ENCODE data around the gene DNAJA3. TPM values are rescaled to one million over a fixed set of nuclear protein-coding genes. Genes with fewer than 3 reads are reported as not detected.

Gene DNAJA3
- total RNA-seq, 4 donors from 2014 or later = 37.4 to 44.1 (median 40.8) TPM

- WGBS, 2 donors = 82 to 85% methylated on average over 8 to 9 of the region's 9 CpGs
- TF ChIP-seq CTCF (IDR thresholded peaks at IDR 0.05) = no peak
- no peak for TF ChIP-seq POLR2A (IDR thresholded peaks at IDR 0.05)
Measured at GRCh38 chr16:4395055-4395726, 30.5 kb upstream of the DNAJA3 start.

GRCh38 chr16:4399001-4399730, 26.5 kb upstream of the DNAJA3 start:
- WGBS, 2 donors = 89 to 91% methylated on average over 9 of the region's 9 CpGs
- intact Hi-C loops (cut with DNase I; ENCODE audit: low total_unique reads) = loop anchor here (10.0 kb wide), 1 partner anchor 194 kb away; no protein-coding TSS in a partner anchor
- TF ChIP-seq CTCF (IDR thresholded peaks at IDR 0.05) (no peak), POLR2A (IDR thresholded peaks at IDR 0.05) (no peak)
- no peak overlapping the region for H3K4me3 ChIP-seq (ENCODE audit: low read depth, poor library complexity, severe bottlenecking)
- no peak for DNase-seq (ENCODE audit: low spot score in 2 of 2)

More at GRCh38 chr16:4395055-4395726, 30.5 kb upstream of the DNAJA3 start:
- H3K4me3 ChIP-seq (ENCODE audit: low read depth, poor library complexity, severe bottlenecking) = no peak overlapping the region
- intact Hi-C loops (cut with DNase I; ENCODE audit: low total_unique reads) = loop anchor here (10.0 kb wide), 1 partner anchor 190 kb away; no protein-coding TSS in a partner anchor
- DNase-seq (ENCODE audit: low spot score in 2 of 2) = no peak

- WGBS, 2 donors = 93 to 95% methylated on average over 12 of the region's 12 CpGs
- H3K4me3 ChIP-seq (ENCODE audit: low read depth, poor library complexity, severe bottlenecking) = no peak overlapping the region
- DNase-seq (ENCODE audit: low spot score in 2 of 2) = no peak
- intact Hi-C loops (cut with DNase I; ENCODE audit: low total_unique reads) = no loop called here
- TF ChIP-seq CTCF (IDR thresholded peaks at IDR 0.05) (no peak), POLR2A (IDR thresholded peaks at IDR 0.05) (no peak)
Measured at GRCh38 chr16:4401094-4401501, 24.6 kb upstream of the DNAJA3 start.

- TF ChIP-seq POLR2A (IDR thresholded peaks at IDR 0.05) = no peak
- TF ChIP-seq CTCF (IDR thresholded peaks at IDR 0.05) = no peak
- no peak for DNase-seq (ENCODE audit: low spot score in 2 of 2)
- intact Hi-C loops (cut with DNase I; ENCODE audit: low total_unique reads) = no loop called here
- 94 to 96% methylated on average over 12 of the region's 12 CpGs for WGBS, 2 donors
- no peak overlapping the region for H3K4me3 ChIP-seq (ENCODE audit: low read depth, poor library complexity, severe bottlenecking)
Measured at GRCh38 chr16:4401510-4401909, 24.2 kb upstream of the DNAJA3 start.

- intact Hi-C loops (cut with DNase I; ENCODE audit: low total_unique reads) = no loop called here
- 24 to 30% methylated on average over 8 to 29 of the region's 29 CpGs for WGBS, 2 donors
- TF ChIP-seq POLR2A (IDR thresholded peaks at IDR 0.05) (no peak), CTCF (IDR thresholded peaks at IDR 0.05) (peak in 1 of 3 donors; percentile 86)
- no peak overlapping the region for H3K4me3 ChIP-seq (ENCODE audit: low read depth, poor library complexity, severe bottlenecking)
- peak; percentile 63 to 96 for DNase-seq (ENCODE audit: low spot score in 2 of 2)
Measured at GRCh38 chr16:4402439-4403132, 23.1 kb upstream of the DNAJA3 start.

Data from lower leg skin (tissue), 4 donors.